GM10248 (cell line): Measurements from ENCODE around the gene PDE4B.

ENCODE experiments used
- CTCF ChIA-PET: fragments of 300-600 bp; sonication (Branson Sonifier 250); formaldehyde crosslinking; extraction: SDS; loops from one replicate; lab custom pipeline; 2021; ENCODE audit warnings: antibody characterized with exemption; lab: Yijun Ruan, JAX
- POLR2A ChIA-PET: fragments of 350-650 bp; sonication (Branson Sonifier 250); formaldehyde crosslinking; extraction: SDS; loops from one replicate; lab custom pipeline; 2020; ENCODE audit warnings: antibody characterized with exemption; lab: Yijun Ruan, JAX
- DNase-seq: peaks from one replicate; pipeline ENCODE4 v3.0.0; 2012; ENCODE audit errors: extremely low spot score
- CTCF ChIP-seq: IDR thresholded peaks from 2 replicates; pipeline ENCODE4 v1.5.1; 2012; ENCODE audit warnings: mild to moderate bottlenecking, low read depth; ENCODE audit errors: extremely low read depth, missing control alignments, control extremely low read depth

The PDE4B gene

DNA sequence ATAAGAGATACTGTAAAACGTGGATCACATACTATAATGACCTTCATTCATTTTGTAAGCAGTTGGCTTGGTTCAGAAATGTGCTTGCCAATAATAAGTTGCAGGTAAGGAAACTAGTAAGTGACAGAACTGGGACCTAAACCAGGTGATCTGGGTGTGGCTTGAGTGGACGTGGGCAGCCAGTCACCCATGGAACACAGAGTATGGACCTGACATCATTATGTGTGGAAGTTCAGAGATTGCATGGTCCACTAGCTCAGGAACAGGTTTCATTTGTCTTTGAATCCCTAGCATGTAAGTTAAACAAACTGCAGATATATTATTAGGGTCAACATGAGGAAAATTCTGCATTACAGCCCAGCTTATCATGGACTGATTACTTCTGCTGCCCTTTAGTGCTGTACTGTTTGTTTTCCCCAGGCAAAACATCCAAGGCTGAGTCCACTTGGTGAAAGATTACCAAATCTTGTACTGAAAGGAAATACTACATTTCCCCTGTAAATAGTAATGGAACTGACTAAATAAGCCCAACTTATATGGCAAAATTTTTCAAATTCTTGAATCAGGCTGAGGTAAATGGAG lies 414.0 kb downstream of the PDE4B start:
- no peak for DNase-seq
- POLR2A ChIA-PET, result no interaction called here
- CTCF ChIA-PET, result interaction anchor here (2.7 kb wide), 1 partner anchor 11 kb away, joined by 6 read pairs; no protein-coding TSS in a partner anchor
- TF ChIP-seq CTCF, result no peak

GRCh38 chr1:66207484-66207883 lies 414.8 kb downstream of the PDE4B start:
- no peak for DNase-seq
- CTCF ChIA-PET, result interaction anchor here (1.4 to 2.7 kb wide), 2 partner anchors 10 to 36 kb away, joined by 3 to 6 read pairs; no protein-coding TSS in a partner anchor
- POLR2A ChIA-PET, result no interaction called here
- no peak for TF ChIP-seq CTCF

DNA sequence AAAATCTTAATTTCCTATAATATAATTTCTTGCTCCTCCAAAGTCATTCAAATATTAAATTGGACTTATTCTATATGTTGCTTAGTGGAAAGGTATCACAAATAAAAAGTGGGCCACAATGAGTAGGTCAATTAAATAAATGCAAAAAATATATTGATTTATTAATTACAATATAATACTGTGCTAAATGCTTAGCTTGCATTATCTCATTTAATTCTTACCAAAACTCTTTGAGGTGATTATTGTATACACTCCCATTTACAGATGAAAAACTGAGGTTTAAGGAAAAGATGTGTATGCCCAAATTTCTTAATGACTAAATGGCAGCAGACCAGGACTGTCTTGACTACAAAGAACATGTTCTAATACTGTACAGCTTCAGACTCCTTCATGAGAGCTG lies 415.9 kb downstream of the PDE4B start:
- POLR2A ChIA-PET, result no interaction called here
- no peak for DNase-seq
- CTCF ChIA-PET, result interaction anchor here (0.8 to 2.7 kb wide), 5 partner anchors 9 to 238 kb away, joined by 3 to 6 read pairs (median 4); no protein-coding TSS in a partner anchor
- no peak for TF ChIP-seq CTCF

GRCh38 chr1:66210635-66211244 lies 418.0 kb downstream of the PDE4B start:
- no peak for TF ChIP-seq CTCF
- ChIA-PET CTCF (no interaction called here), POLR2A (no interaction called here)
- DNase-seq, result no peak

GRCh38 chr1:66211521-66211920 lies 418.8 kb downstream of the PDE4B start:
- ChIA-PET CTCF (no interaction called here), POLR2A (no interaction called here)
- no peak for TF ChIP-seq CTCF
- no peak for DNase-seq

- ChIA-PET POLR2A (no interaction called here), CTCF (interaction anchor here (1.0 kb wide), 1 partner anchor 8 kb away, joined by 3 read pairs; no protein-coding TSS in a partner anchor)
- no peak for DNase-seq
- TF ChIP-seq CTCF, result no peak
Observed at GRCh38 chr1:66213491-66213890, 420.8 kb downstream of the PDE4B start.
